ENCODE measurements around the gene ID2. TPM values are rescaled to one million over a fixed set of nuclear protein-coding genes. Genes with fewer than 3 reads are reported as not detected.
A peak's percentile ranks its signal among the peaks of the same experiment; 100 is the strongest.

The ID2 gene
- total RNA-seq, 1 experiment from 2014 or later = 90.9 TPM

GRCh38 chr2:8636041-8636491 is 45.8 kb upstream of the ID2 start:
- ChIA-PET POLR2A (interaction anchor here (1.1 to 2.9 kb wide), 3 partner anchors 43 to 49 kb away, joined by 3 to 15 read pairs (median 4); partner anchors contain the start of gene ID2), CTCF (interaction anchor here (0.9 to 1.1 kb wide), 2 partner anchors 8 to 43 kb away, joined by 3 read pairs; no protein-coding TSS in a partner anchor)
- no peak for TF ChIP-seq CTCF (IDR thresholded peaks at IDR 0.05; ENCODE audit: insufficient read depth in 1 of 2, low read depth in 1 of 2, low read length in 1 of 2, severe bottlenecking in 1 of 2, unreplicated experiment in 1 of 2)
- no peak overlapping the region for H3K4me3 ChIP-seq (ENCODE audit: low read depth, low read length)
- H3K4me3 Mint-ChIP-seq (ENCODE audit: unreplicated experiment) = no peak overlapping the region
- no TSS peak for BruUV-seq (replicated peaks)
- H3K9me3 Mint-ChIP-seq (ENCODE audit: unreplicated experiment) = no peaks in the 10 kb centered on the region
- H3K9me3 ChIP-seq = no peaks in the 10 kb centered on the region
- no peak for DNase-seq
- intact Hi-C loops (cut with micrococcal nuclease; ENCODE audit: unreplicated experiment) = loop anchor here (1.0 kb wide), 1 partner anchor 9 kb away; no protein-coding TSS in a partner anchor
- H3K36me3 Mint-ChIP-seq (ENCODE audit: insufficient read depth, unreplicated experiment) = no peaks in the 10 kb centered on the region
- H3K27me3 ChIP-seq (replicated peaks; ENCODE audit: control insufficient read depth, insufficient read depth, low read length) = no peaks in the 10 kb centered on the region
- H3K4me1 ChIP-seq = peaks cover 60% of the 10 kb centered on the region
- peaks cover 56% of the 10 kb centered on the region for H3K4me1 Mint-ChIP-seq (ENCODE audit: low read depth, unreplicated experiment)
- no peaks in the 10 kb centered on the region for H3K27me3 Mint-ChIP-seq (ENCODE audit: insufficient read depth, unreplicated experiment)
- peak overlapping the region; percentile 88 for H3K27ac Mint-ChIP-seq (ENCODE audit: unreplicated experiment)
- no peaks in the 10 kb centered on the region for H3K36me3 ChIP-seq (ENCODE audit: control insufficient read depth, insufficient read depth, low read length)

DNA sequence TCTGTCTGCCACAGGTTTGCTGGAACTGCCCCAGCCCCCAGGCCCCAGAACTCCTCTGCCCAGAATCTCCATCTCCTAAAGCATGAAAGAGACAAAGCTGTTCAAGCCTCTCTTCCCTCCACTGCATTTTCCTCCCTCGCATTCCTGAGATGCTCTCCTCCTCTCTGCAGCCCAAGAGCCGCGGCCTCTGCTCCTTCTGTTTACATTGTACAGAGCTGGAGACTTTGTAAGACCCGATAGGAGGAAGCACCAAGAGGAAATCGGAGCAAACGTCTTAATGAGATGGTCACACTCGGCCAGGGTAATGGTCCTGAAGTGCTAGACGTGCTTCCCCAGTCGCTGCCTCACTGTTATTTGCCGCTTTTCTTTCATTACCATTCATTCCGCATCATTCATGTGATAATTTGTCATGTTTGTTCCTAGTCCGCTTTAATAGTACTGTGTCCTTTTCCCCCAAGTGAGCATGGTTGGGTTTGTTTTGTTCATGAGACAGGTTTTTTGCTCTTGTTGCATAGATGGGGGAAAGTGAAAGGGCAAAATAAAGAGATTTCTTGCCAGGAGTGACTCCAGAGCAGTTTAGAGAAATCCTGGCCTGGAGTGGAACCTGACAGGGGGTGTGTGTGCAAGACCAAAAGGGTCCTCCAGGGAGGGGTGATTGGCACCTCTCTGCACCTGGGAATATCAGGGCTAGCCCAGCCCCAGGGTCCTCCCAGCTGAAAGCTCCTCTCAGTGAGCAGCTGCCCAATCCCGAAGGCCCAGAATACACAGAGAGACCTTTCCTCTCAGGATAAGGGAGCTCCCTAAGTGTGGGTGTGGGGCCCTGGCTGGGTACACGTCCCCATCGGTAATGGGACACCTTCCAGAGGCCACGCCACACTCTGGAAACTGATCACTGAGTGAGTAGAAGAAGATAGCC is 44.9 kb upstream of the ID2 start:
- peak overlapping the region; percentile 66 for H3K4me3 Mint-ChIP-seq (ENCODE audit: unreplicated experiment)
- intact Hi-C loops (cut with micrococcal nuclease; ENCODE audit: unreplicated experiment) = loop anchor here (1.0 kb wide), 1 partner anchor 10 kb away; no protein-coding TSS in a partner anchor
- CTCF ChIA-PET = interaction anchor here (0.9 to 1.1 kb wide), 2 partner anchors 9 to 42 kb away, joined by 3 read pairs; no protein-coding TSS in a partner anchor

More for the DNA sequence above, 44.9 kb upstream of the ID2 start:
- peak overlapping the region; percentile 88 for H3K27ac Mint-ChIP-seq (ENCODE audit: unreplicated experiment)
- Histone ChIP-seq H3K9me3 (no peaks in the 10 kb centered on the region), H3K4me3 (ENCODE audit: low read depth, low read length) (no peak overlapping the region), H3K27me3 (replicated peaks; ENCODE audit: control insufficient read depth, insufficient read depth, low read length) (no peaks in the 10 kb centered on the region), H3K36me3 (ENCODE audit: control insufficient read depth, insufficient read depth, low read length) (no peaks in the 10 kb centered on the region), H3K4me1 (peaks cover 54% of the 10 kb centered on the region)
- DNase-seq = peak; percentile 67 to 85
- no peaks in the 10 kb centered on the region for H3K9me3 Mint-ChIP-seq (ENCODE audit: unreplicated experiment)
- POLR2A ChIA-PET = interaction anchor here (1.1 to 2.9 kb wide), 3 partner anchors 42 to 48 kb away, joined by 3 to 15 read pairs (median 4); partner anchors contain the start of gene ID2
- H3K27me3 Mint-ChIP-seq (ENCODE audit: insufficient read depth, unreplicated experiment) = no peaks in the 10 kb centered on the region
- H3K36me3 Mint-ChIP-seq (ENCODE audit: insufficient read depth, unreplicated experiment) = no peaks in the 10 kb centered on the region
- H3K4me1 Mint-ChIP-seq (ENCODE audit: low read depth, unreplicated experiment) = peaks cover 55% of the 10 kb centered on the region
- TF ChIP-seq CTCF (IDR thresholded peaks at IDR 0.05; ENCODE audit: insufficient read depth in 1 of 2, low read depth in 1 of 2, low read length in 1 of 2, severe bottlenecking in 1 of 2, unreplicated experiment in 1 of 2) = no peak
- BruUV-seq (replicated peaks) = no TSS peak

Measured in Caco-2 (cell line).